Testis (tissue), 2 donors: ENCODE results near the gene S100A10.

ENCODE experiments used
- POLR2A ChIP-seq: fragments of 450-650 bp; IDR thresholded peaks from one replicate; pipeline ENCODE4 v1.6.1; 2017; ENCODE audit warnings: antibody characterized with exemption, mild to moderate bottlenecking, moderate library complexity
- TF ChIP-seq, protein P1 (sequence below), 3 experiments: fragments of 450-650 bp in 2 of 3; fragments of 200-600 bp in 1 of 3; sonication (generic) in 1 of 3; IDR thresholded peaks; one replicate each; pipeline ENCODE4 v1.5.1; 2016 to 2019; ENCODE audit warnings: antibody characterized with exemption in 3 of 3, mild to moderate bottlenecking in 2 of 3, moderate library complexity in 1 of 3

GRCh38 chr1:151988405-151988923 is 5.2 kb downstream of the S100A10 start:
- TF ChIP-seq, protein P1, sequence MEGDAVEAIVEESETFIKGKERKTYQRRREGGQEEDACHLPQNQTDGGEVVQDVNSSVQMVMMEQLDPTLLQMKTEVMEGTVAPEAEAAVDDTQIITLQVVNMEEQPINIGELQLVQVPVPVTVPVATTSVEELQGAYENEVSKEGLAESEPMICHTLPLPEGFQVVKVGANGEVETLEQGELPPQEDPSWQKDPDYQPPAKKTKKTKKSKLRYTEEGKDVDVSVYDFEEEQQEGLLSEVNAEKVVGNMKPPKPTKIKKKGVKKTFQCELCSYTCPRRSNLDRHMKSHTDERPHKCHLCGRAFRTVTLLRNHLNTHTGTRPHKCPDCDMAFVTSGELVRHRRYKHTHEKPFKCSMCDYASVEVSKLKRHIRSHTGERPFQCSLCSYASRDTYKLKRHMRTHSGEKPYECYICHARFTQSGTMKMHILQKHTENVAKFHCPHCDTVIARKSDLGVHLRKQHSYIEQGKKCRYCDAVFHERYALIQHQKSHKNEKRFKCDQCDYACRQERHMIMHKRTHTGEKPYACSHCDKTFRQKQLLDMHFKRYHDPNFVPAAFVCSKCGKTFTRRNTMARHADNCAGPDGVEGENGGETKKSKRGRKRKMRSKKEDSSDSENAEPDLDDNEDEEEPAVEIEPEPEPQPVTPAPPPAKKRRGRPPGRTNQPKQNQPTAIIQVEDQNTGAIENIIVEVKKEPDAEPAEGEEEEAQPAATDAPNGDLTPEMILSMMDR (IDR thresholded peaks at IDR 0.05): no peak
- TF ChIP-seq POLR2A: no peak
